ACC112 (cell line): ENCODE data around the gene GLI3.

Experiments used
- H2AFZ ChIP-seq: fragments of 200-600 bp; sonication (generic); one replicate; pipeline ENCODE4 v1.6.0; 2017; ENCODE audit warnings: antibody characterized with exemption, low read length; ENCODE audit not compliant: unreplicated experiment
- H3K27ac ChIP-seq: fragments of 200-600 bp; sonication (generic); 2 replicates; pipeline ENCODE4 v1.5.1; 2014; ENCODE audit warnings: low read depth, mild to moderate bottlenecking, antibody characterized with exemption, low read length, moderate library complexity
- H3K27me3 ChIP-seq: fragments of 200-600 bp; sonication (generic); 2 replicates; pipeline ENCODE4 v1.6.1; 2014; ENCODE audit warnings: mild to moderate bottlenecking, antibody characterized with exemption, low read length, moderate library complexity, mixed read lengths; ENCODE audit not compliant: insufficient read depth
- H3K36me3 ChIP-seq: fragments of 200-600 bp; sonication (generic); 2 replicates; pipeline ENCODE4 v1.6.1; 2016; ENCODE audit warnings: mild to moderate bottlenecking, antibody characterized with exemption, low read length, moderate library complexity, mixed read lengths; ENCODE audit not compliant: insufficient read depth
- H3K4me1 ChIP-seq: fragments of 200-600 bp; sonication (generic); one replicate; pipeline ENCODE4 v1.6.1; 2016; ENCODE audit warnings: low read length, mixed read lengths; ENCODE audit not compliant: insufficient read depth, unreplicated experiment, control insufficient read depth
- H3K4me3 ChIP-seq: fragments of 200-600 bp; sonication (generic); 2 replicates; pipeline ENCODE4 v1.5.1; 2014; ENCODE audit warnings: mild to moderate bottlenecking, low read depth, low read length
- H3K79me2 ChIP-seq: fragments of 200-600 bp; sonication (generic); one replicate; pipeline ENCODE4 v1.6.0; 2016; ENCODE audit warnings: low read length; ENCODE audit not compliant: control insufficient read depth, unreplicated experiment, insufficient read depth

GLI3 gene

GRCh38 chr7:41933427-41933826 is 303.6 kb downstream of the GLI3 start:
- H3K4me3 ChIP-seq: no peak overlapping the region
- no peaks in the 10 kb centered on the region for H3K36me3 ChIP-seq
- no peak overlapping the region for H3K27ac ChIP-seq
- H2AFZ ChIP-seq: no peak overlapping the region
- H3K4me1 ChIP-seq: no peaks in the 10 kb centered on the region
- H3K27me3 ChIP-seq: no peaks in the 10 kb centered on the region
- no peaks in the 10 kb centered on the region for H3K79me2 ChIP-seq

- Histone ChIP-seq H2AFZ (no peak overlapping the region), H3K27ac (no peak overlapping the region), H3K27me3 (no peaks in the 10 kb centered on the region)
Observed at GRCh38 chr7:41931263-41931646, 305.8 kb downstream of the GLI3 start.

GRCh38 chr7:41930538-41931262 is 306.3 kb downstream of the GLI3 start:
- Histone ChIP-seq H3K27ac (no peak overlapping the region), H3K79me2 (no peaks in the 10 kb centered on the region), H3K36me3 (no peaks in the 10 kb centered on the region), H3K4me1 (no peaks in the 10 kb centered on the region), H3K4me3 (no peak overlapping the region), H2AFZ (peak overlapping the region; percentile 36), H3K27me3 (no peaks in the 10 kb centered on the region)

More at GRCh38 chr7:41931263-41931646, 305.8 kb downstream of the GLI3 start:
- Histone ChIP-seq H3K79me2 (no peaks in the 10 kb centered on the region), H3K36me3 (no peaks in the 10 kb centered on the region), H3K4me3 (no peak overlapping the region), H3K4me1 (no peaks in the 10 kb centered on the region)

GRCh38 chr7:41928781-41929180 is 308.2 kb downstream of the GLI3 start:
- H3K27me3 ChIP-seq: no peaks in the 10 kb centered on the region
- H2AFZ ChIP-seq: no peak overlapping the region
- H3K27ac ChIP-seq: no peak overlapping the region
- H3K4me1 ChIP-seq: no peaks in the 10 kb centered on the region
- H3K36me3 ChIP-seq: no peaks in the 10 kb centered on the region
- no peaks in the 10 kb centered on the region for H3K79me2 ChIP-seq
- no peak overlapping the region for H3K4me3 ChIP-seq

GRCh38 chr7:41928166-41928565 is 308.8 kb downstream of the GLI3 start:
- Histone ChIP-seq H3K4me1 (no peaks in the 10 kb centered on the region), H3K4me3 (no peak overlapping the region), H2AFZ (no peak overlapping the region), H3K36me3 (no peaks in the 10 kb centered on the region), H3K27me3 (no peaks in the 10 kb centered on the region), H3K27ac (no peak overlapping the region), H3K79me2 (no peaks in the 10 kb centered on the region)

- H3K4me3 ChIP-seq: no peak overlapping the region
- no peaks in the 10 kb centered on the region for H3K79me2 ChIP-seq
- H3K27me3 ChIP-seq: no peaks in the 10 kb centered on the region
- no peak overlapping the region for H2AFZ ChIP-seq
- H3K27ac ChIP-seq: no peak overlapping the region
- H3K36me3 ChIP-seq: no peaks in the 10 kb centered on the region
- H3K4me1 ChIP-seq: no peaks in the 10 kb centered on the region
Observed at GRCh38 chr7:41927380-41927779, 309.6 kb downstream of the GLI3 start.

GRCh38 chr7:41925946-41926345 is 311.1 kb downstream of the GLI3 start:
- Histone ChIP-seq H3K27me3 (no peaks in the 10 kb centered on the region), H3K27ac (no peak overlapping the region), H3K79me2 (no peaks in the 10 kb centered on the region), H3K36me3 (no peaks in the 10 kb centered on the region), H3K4me1 (no peaks in the 10 kb centered on the region), H2AFZ (no peak overlapping the region), H3K4me3 (no peak overlapping the region)

GRCh38 chr7:41924796-41925195 is 312.2 kb downstream of the GLI3 start:
- no peak overlapping the region for H3K27ac ChIP-seq
- no peaks in the 10 kb centered on the region for H3K36me3 ChIP-seq
- no peaks in the 10 kb centered on the region for H3K4me1 ChIP-seq
- no peaks in the 10 kb centered on the region for H3K27me3 ChIP-seq
- H3K4me3 ChIP-seq: no peak overlapping the region
- H3K79me2 ChIP-seq: no peaks in the 10 kb centered on the region
- no peak overlapping the region for H2AFZ ChIP-seq

GRCh38 chr7:41922373-41922772 is 314.6 kb downstream of the GLI3 start:
- H3K4me1 ChIP-seq: peaks cover 17% of the 10 kb centered on the region
- no peaks in the 10 kb centered on the region for H3K36me3 ChIP-seq
- no peak overlapping the region for H2AFZ ChIP-seq
- H3K79me2 ChIP-seq: no peaks in the 10 kb centered on the region
- no peak overlapping the region for H3K4me3 ChIP-seq
- no peaks in the 10 kb centered on the region for H3K27me3 ChIP-seq
- H3K27ac ChIP-seq: no peak overlapping the region

GRCh38 chr7:41921453-41921981 is 315.5 kb downstream of the GLI3 start:
- H3K36me3 ChIP-seq: no peaks in the 10 kb centered on the region
- no peaks in the 10 kb centered on the region for H3K79me2 ChIP-seq
- H3K4me3 ChIP-seq: no peak overlapping the region
- H3K27me3 ChIP-seq: no peaks in the 10 kb centered on the region
- H3K4me1 ChIP-seq: peaks cover 23% of the 10 kb centered on the region
- no peak overlapping the region for H3K27ac ChIP-seq
- no peak overlapping the region for H2AFZ ChIP-seq

GRCh38 chr7:41918597-41918996 is 318.4 kb downstream of the GLI3 start:
- peaks cover 37% of the 10 kb centered on the region for H3K4me1 ChIP-seq
- H3K79me2 ChIP-seq: no peaks in the 10 kb centered on the region
- H3K36me3 ChIP-seq: no peaks in the 10 kb centered on the region
- H3K27ac ChIP-seq: peak overlapping the region; percentile 94
- peak overlapping the region; percentile 46 for H2AFZ ChIP-seq
- H3K4me3 ChIP-seq: no peak overlapping the region
- H3K27me3 ChIP-seq: no peaks in the 10 kb centered on the region
